ENCODE measurements around the gene PIAS3. TPM values are rescaled to one million over a fixed set of nuclear protein-coding genes. Genes with fewer than 3 reads are reported as not detected.

PIAS3 gene
- total RNA-seq, 2 experiments from 2014 or later: 18.7 to 19.7 TPM

- ChIA-PET POLR2A (no interaction called here), CTCF (no interaction called here)
- H3K4me1 ChIP-seq (ENCODE audit: insufficient read depth, low read length): no peaks in the 10 kb centered on the region
- Mint-ChIP-seq H3K36me3 (ENCODE audit: low read depth) (no peaks in the 10 kb centered on the region), H3K4me1 (ENCODE audit: low read depth) (peaks cover 50% of the 10 kb centered on the region), H3K4me3 (no peak overlapping the region), H3K9me3 (no peaks in the 10 kb centered on the region), H3K27ac (no peak overlapping the region), H3K27me3 (no peaks in the 10 kb centered on the region)
- no peak for TF ChIP-seq CTCF (IDR thresholded peaks at IDR 0.05)
- H3K27me3 ChIP-seq (ENCODE audit: control insufficient read depth in 1 of 2, insufficient read depth in 2 of 2, low read length in 2 of 2): no peaks in the 10 kb centered on the region
- peaks cover 3% of the 10 kb centered on the region for H3K36me3 ChIP-seq (ENCODE audit: insufficient read depth, low read length)
- DNase-seq (no peak), ATAC-seq (ENCODE audit: poor library complexity) (no peak)
- no peak overlapping the region for H3K27ac ChIP-seq (ENCODE audit: low read depth in 1 of 2, low read length in 2 of 2)
- intact Hi-C loops (cut with DNase I, micrococcal nuclease): no loop called here
- no peak overlapping the region for H3K4me3 ChIP-seq (ENCODE audit: low read length)
- no peaks in the 10 kb centered on the region for H3K9me3 ChIP-seq (ENCODE audit: control insufficient read depth in 1 of 2, insufficient read depth in 1 of 2, low read length in 2 of 2)
Measured at GRCh38 chr1:145806844-145807243, 52.0 kb downstream of the PIAS3 start.

- no peak overlapping the region for H3K4me3 Mint-ChIP-seq
- POLR2A ChIA-PET: interaction anchor here (0.7 kb wide), 1 partner anchor 213 kb away, joined by 3 read pairs; no protein-coding TSS in a partner anchor
- Histone ChIP-seq H3K27ac (ENCODE audit: low read depth in 1 of 2, low read length in 2 of 2) (no peak overlapping the region), H3K27me3 (ENCODE audit: control insufficient read depth in 1 of 2, insufficient read depth in 2 of 2, low read length in 2 of 2) (no peaks in the 10 kb centered on the region), H3K4me1 (ENCODE audit: insufficient read depth, low read length) (no peaks in the 10 kb centered on the region), H3K9me3 (ENCODE audit: control insufficient read depth in 1 of 2, insufficient read depth in 1 of 2, low read length in 2 of 2) (no peaks in the 10 kb centered on the region), H3K36me3 (ENCODE audit: insufficient read depth, low read length) (peaks cover 3% of the 10 kb centered on the region), H3K4me3 (ENCODE audit: low read length) (no peak overlapping the region)
- CTCF ChIA-PET: no interaction called here
- H3K27ac Mint-ChIP-seq: no peak overlapping the region
- H3K9me3 Mint-ChIP-seq: no peaks in the 10 kb centered on the region
- no peak for TF ChIP-seq CTCF (IDR thresholded peaks at IDR 0.05)
- H3K27me3 Mint-ChIP-seq: no peaks in the 10 kb centered on the region
- peaks cover 51% of the 10 kb centered on the region for H3K4me1 Mint-ChIP-seq (ENCODE audit: low read depth)
- intact Hi-C loops (cut with DNase I, micrococcal nuclease): no loop called here
- no peaks in the 10 kb centered on the region for H3K36me3 Mint-ChIP-seq (ENCODE audit: low read depth)
- no peak for ATAC-seq (ENCODE audit: poor library complexity)
- no peak for DNase-seq
Measured at GRCh38 chr1:145806408-145806807, 52.5 kb downstream of the PIAS3 start.

- Mint-ChIP-seq H3K27me3 (no peaks in the 10 kb centered on the region), H3K27ac (no peak overlapping the region), H3K4me3 (no peak overlapping the region), H3K36me3 (ENCODE audit: low read depth) (peaks cover 6% of the 10 kb centered on the region), H3K4me1 (ENCODE audit: low read depth) (peaks cover 60% of the 10 kb centered on the region), H3K9me3 (no peaks in the 10 kb centered on the region)
- no peaks in the 10 kb centered on the region for H3K4me1 ChIP-seq (ENCODE audit: insufficient read depth, low read length)
- H3K9me3 ChIP-seq (ENCODE audit: control insufficient read depth in 1 of 2, insufficient read depth in 1 of 2, low read length in 2 of 2): no peaks in the 10 kb centered on the region
- H3K27ac ChIP-seq (ENCODE audit: low read depth in 1 of 2, low read length in 2 of 2): no peak overlapping the region
- H3K27me3 ChIP-seq (ENCODE audit: control insufficient read depth in 1 of 2, insufficient read depth in 2 of 2, low read length in 2 of 2): no peaks in the 10 kb centered on the region
- no peak for ATAC-seq (ENCODE audit: poor library complexity)
- TF ChIP-seq CTCF (IDR thresholded peaks at IDR 0.05): no peak
- H3K36me3 ChIP-seq (ENCODE audit: insufficient read depth, low read length): peaks cover 3% of the 10 kb centered on the region
- no peak overlapping the region for H3K4me3 ChIP-seq (ENCODE audit: low read length)
- POLR2A ChIA-PET: no interaction called here
- intact Hi-C loops (cut with DNase I, micrococcal nuclease): no loop called here
- no peak for DNase-seq
- CTCF ChIA-PET: no interaction called here
Measured at GRCh38 chr1:145805057-145805456, 53.8 kb downstream of the PIAS3 start.
